Duodenal mucosa (tissue), 2 donors: ENCODE measurements around the gene CXCR6.

Experiments used
- H3K27ac ChIP-seq: one replicate; pipeline ENCODE4 v1.7.0; 2013; ENCODE audit warnings: low read depth, low read length
- H3K27me3 ChIP-seq, 2 donors: one replicate each; pipeline ENCODE4 v1.7.0; 2013; ENCODE audit warnings: low read length in 2 of 2, control low read depth in 1 of 2; ENCODE audit not compliant: insufficient read depth in 2 of 2, control insufficient read depth in 1 of 2
- H3K36me3 ChIP-seq, 2 donors: one replicate each; pipeline ENCODE4 v1.7.0; 2013; ENCODE audit warnings: low read length in 2 of 2, control low read depth in 1 of 2; ENCODE audit not compliant: insufficient read depth in 2 of 2, control insufficient read depth in 1 of 2
- H3K4me1 ChIP-seq, 2 donors: one replicate each; pipeline ENCODE4 v1.7.0; 2013; ENCODE audit warnings: low read length in 2 of 2, control low read depth in 1 of 2; ENCODE audit not compliant: insufficient read depth in 2 of 2, control insufficient read depth in 1 of 2
- H3K4me3 ChIP-seq, 2 donors: one replicate each; pipeline ENCODE4 v1.7.0; 2013; ENCODE audit warnings: low read length in 2 of 2, low read depth in 1 of 2
- H3K9ac ChIP-seq, 2 donors: one replicate each; pipeline ENCODE4 v1.7.0; 2013; ENCODE audit warnings: low read length in 2 of 2, low read depth in 1 of 2
- H3K9me3 ChIP-seq, 2 donors: one replicate each; pipeline ENCODE4 v1.7.0; 2013; ENCODE audit warnings: low read length in 2 of 2, control low read depth in 1 of 2; ENCODE audit not compliant: control insufficient read depth in 1 of 2

CXCR6 gene

DNA sequence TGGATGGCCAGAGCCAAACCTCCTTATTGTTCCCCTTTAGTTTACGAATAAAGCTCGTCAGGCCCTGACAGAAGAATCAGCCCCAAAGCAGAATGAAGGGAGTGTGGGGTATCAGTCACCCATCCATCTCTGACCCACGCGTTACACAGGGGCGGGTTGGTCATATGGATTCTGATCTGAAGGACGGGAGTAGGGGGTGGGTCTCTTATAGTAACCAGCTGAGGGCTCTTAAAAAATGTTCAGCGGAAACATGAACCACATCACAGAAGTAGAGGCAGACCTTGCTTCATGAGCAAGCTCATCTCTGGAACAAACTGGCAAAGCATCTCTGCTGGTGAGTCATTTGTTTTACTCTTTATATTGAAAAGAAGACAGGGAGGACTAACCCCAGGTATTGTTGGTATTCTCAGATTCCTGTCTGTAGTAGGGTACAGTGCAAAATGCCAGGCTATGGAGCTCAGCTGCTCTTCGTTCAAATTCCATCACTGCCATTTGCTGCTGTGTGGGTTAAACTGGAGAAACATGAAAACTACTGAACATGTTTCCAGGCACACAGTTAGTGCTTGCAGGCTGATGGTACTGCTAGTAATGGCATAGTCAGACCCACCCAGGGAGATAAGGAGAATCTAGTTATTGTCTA is at the start of gene CXCR6:
Gene CXCR6 (plus strand): TSS at position 258 of the 640 bp plus-strand sequence. CDS start 3,018 bp downstream, outside the sequence.
- Histone ChIP-seq H3K4me1 (peaks cover 5 to 7% of the 10 kb centered on the region in 2 donors), H3K9ac (peak within 1 kb of the TSS in 1 of 2 donors; percentile 33), H3K27me3 (no peaks in the 10 kb centered on the region), H3K36me3 (peaks cover 21 to 36% of the 10 kb centered on the region in 2 donors), H3K27ac (no peak within 1 kb of the TSS), H3K9me3 (peaks cover 0 to 4% of the 10 kb centered on the region in 2 donors), H3K4me3 (peak within 1 kb of the TSS in 1 of 2 donors; percentile 23)

- Histone ChIP-seq H3K4me1 (peaks cover 11 to 18% of the 10 kb centered on the region in 2 donors), H3K36me3 (no peaks in the 10 kb centered on the region), H3K9me3 (no peaks in the 10 kb centered on the region), H3K9ac (no peak overlapping the region), H3K27ac (no peak overlapping the region), H3K27me3 (no peaks in the 10 kb centered on the region), H3K4me3 (no peak overlapping the region)
Observed at GRCh38 chr3:45894015-45894414, 49.2 kb upstream of the CXCR6 start.

DNA sequence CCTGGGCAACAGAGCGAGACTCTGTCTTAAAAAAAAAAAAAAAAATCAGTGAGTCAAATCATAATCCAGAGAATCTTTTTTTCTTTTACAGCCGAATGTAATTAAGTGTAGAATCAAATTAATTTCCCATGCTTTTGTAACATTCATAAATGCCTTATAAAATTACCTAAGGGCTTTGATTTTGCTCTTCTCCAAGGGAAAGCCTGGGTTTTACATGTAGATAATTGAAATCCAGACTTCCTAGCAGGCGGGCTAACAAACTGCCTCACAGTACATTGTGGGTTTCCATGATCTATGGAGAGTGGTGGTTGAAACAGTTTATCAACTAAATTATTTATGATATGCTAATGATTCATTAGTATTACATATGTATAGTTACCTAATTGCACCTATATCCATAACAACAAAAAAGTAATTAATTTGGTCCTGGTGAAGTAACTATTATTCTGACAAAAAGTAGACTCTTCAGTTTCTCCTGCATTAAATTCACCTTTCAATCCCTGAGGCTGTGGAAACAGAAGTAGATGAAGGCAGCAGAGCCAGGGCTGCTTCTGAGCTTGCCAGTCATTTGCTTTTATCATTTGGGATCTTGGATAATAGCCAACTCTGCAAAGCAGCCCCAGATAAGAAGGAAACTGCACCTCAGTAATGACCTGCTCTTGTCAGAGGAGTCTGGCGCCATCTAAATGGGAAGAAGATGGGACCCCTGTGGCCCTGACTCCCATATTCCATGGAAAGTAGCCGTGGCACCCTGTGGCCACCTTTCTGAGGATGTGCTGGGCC is 47.4 kb upstream of the CXCR6 start:
- peaks cover 11 to 13% of the 10 kb centered on the region in 2 donors for H3K4me1 ChIP-seq
- no peak overlapping the region for H3K27ac ChIP-seq
- no peaks in the 10 kb centered on the region for H3K9me3 ChIP-seq
- no peak overlapping the region for H3K9ac ChIP-seq
- H3K4me3 ChIP-seq, result no peak overlapping the region
- no peaks in the 10 kb centered on the region for H3K36me3 ChIP-seq
- H3K27me3 ChIP-seq, result no peaks in the 10 kb centered on the region

DNA sequence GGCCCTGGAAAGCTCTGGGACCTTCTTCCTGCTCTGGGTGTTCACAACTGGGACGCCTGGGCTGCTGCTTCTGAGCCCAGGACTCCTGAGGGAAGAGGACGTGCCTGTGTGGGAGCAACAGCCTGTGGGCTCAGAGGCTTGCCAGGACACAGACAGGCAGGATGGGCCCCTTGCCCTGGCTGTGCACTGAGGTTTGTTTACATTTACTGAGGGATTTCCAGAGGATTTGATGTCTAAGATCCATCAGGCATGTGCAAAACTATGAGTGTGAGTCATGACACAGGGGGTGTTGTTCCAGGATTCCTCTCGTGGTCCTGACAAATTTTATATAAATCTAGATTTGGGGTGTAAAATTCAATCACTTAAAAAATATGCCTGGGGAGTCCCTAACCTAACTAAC is 46.3 kb upstream of the CXCR6 start:
- Histone ChIP-seq H3K4me1 (peaks cover 11 to 13% of the 10 kb centered on the region in 2 donors), H3K36me3 (no peaks in the 10 kb centered on the region), H3K9me3 (no peaks in the 10 kb centered on the region), H3K9ac (no peak overlapping the region), H3K27me3 (no peaks in the 10 kb centered on the region), H3K27ac (no peak overlapping the region), H3K4me3 (no peak overlapping the region)

- Histone ChIP-seq H3K27ac (no peak overlapping the region), H3K4me1 (peaks cover 14 to 16% of the 10 kb centered on the region in 2 donors), H3K27me3 (no peaks in the 10 kb centered on the region), H3K4me3 (no peak overlapping the region), H3K9ac (no peak overlapping the region), H3K9me3 (no peaks in the 10 kb centered on the region), H3K36me3 (no peaks in the 10 kb centered on the region)
Observed at GRCh38 chr3:45904931-45905330, 38.3 kb upstream of the CXCR6 start.

- no peak overlapping the region for H3K9ac ChIP-seq
- peaks cover 14 to 17% of the 10 kb centered on the region in 2 donors for H3K4me1 ChIP-seq
- H3K27me3 ChIP-seq, result no peaks in the 10 kb centered on the region
- no peak overlapping the region for H3K27ac ChIP-seq
- no peak overlapping the region for H3K4me3 ChIP-seq
- H3K36me3 ChIP-seq, result no peaks in the 10 kb centered on the region
- no peaks in the 10 kb centered on the region for H3K9me3 ChIP-seq
Observed at GRCh38 chr3:45905755-45906154, 37.5 kb upstream of the CXCR6 start.

DNA sequence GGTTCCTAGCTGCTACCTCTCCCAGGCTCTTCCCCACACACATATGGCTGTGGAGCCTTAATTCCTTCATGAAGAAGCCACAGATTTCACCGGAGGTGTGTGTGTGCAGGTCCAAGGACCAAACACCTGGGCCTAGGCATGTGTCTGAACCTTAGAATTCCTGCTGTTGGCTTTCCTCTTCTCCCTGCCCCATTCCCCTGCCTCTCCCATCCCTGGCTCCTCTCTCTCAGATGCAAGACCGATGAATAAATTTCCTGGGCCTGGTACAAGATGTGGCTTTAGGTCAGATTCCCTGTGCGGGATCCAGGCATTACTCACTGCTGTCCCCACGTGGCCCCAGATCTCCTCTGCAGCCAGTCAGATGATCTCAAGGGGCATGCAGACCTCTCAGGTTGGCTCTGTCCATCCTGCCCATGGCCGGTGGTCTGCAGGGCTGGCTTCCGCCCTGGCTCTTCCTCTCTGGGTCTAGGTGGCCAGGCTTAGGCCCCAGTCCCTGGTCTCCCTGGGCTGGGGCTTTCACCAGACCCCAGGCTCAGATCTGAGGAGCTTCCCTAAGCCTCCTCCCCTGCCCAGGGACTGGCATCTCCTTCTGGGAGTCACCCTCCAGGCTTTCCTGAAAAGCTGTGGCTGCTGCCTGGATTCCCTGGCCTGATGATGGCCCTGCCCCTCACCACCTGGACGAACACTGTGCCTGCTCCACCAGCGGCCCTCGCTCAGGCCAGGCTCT is 36.4 kb upstream of the CXCR6 start:
- H3K36me3 ChIP-seq, result no peaks in the 10 kb centered on the region
- no peaks in the 10 kb centered on the region for H3K27me3 ChIP-seq
- H3K9ac ChIP-seq, result no peak overlapping the region
- H3K4me3 ChIP-seq, result no peak overlapping the region
- H3K9me3 ChIP-seq, result no peaks in the 10 kb centered on the region
- H3K27ac ChIP-seq, result no peak overlapping the region
- peaks cover 14 to 20% of the 10 kb centered on the region in 2 donors for H3K4me1 ChIP-seq

- H3K4me1 ChIP-seq, result peaks cover 14 to 20% of the 10 kb centered on the region in 2 donors
- no peaks in the 10 kb centered on the region for H3K27me3 ChIP-seq
- H3K4me3 ChIP-seq, result no peak overlapping the region
- H3K36me3 ChIP-seq, result no peaks in the 10 kb centered on the region
- H3K9me3 ChIP-seq, result no peaks in the 10 kb centered on the region
- H3K27ac ChIP-seq, result no peak overlapping the region
- no peak overlapping the region for H3K9ac ChIP-seq
Observed at GRCh38 chr3:45907769-45908705, 35.2 kb upstream of the CXCR6 start.

DNA sequence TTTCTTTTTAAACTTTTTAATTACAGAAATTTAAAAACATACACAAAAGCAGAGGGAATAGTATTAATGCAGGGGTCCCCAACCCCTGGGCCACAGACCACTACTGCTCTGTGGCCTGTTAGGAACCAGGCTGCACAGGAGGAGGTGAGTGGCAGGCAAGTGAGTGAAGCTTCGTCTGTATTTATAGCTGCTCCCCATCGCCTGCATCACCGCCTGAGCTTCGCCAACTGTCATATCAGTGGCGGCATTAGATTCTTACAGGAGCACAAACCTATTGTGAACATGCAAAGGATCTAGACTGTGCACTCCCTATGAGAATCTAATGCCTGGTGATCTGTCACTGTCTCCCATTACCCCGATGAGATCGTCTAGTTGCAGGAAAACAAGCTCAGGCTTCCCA is 34.5 kb upstream of the CXCR6 start:
- no peak overlapping the region for H3K27ac ChIP-seq
- peaks cover 14 to 20% of the 10 kb centered on the region in 2 donors for H3K4me1 ChIP-seq
- no peaks in the 10 kb centered on the region for H3K27me3 ChIP-seq
- H3K9me3 ChIP-seq, result no peaks in the 10 kb centered on the region
- no peak overlapping the region for H3K9ac ChIP-seq
- no peaks in the 10 kb centered on the region for H3K36me3 ChIP-seq
- H3K4me3 ChIP-seq, result no peak overlapping the region
